ENCODE data around the gene FAM3A.
A peak's percentile ranks its signal among the peaks of the same experiment; 100 is the strongest.

FAM3A gene

DNA sequence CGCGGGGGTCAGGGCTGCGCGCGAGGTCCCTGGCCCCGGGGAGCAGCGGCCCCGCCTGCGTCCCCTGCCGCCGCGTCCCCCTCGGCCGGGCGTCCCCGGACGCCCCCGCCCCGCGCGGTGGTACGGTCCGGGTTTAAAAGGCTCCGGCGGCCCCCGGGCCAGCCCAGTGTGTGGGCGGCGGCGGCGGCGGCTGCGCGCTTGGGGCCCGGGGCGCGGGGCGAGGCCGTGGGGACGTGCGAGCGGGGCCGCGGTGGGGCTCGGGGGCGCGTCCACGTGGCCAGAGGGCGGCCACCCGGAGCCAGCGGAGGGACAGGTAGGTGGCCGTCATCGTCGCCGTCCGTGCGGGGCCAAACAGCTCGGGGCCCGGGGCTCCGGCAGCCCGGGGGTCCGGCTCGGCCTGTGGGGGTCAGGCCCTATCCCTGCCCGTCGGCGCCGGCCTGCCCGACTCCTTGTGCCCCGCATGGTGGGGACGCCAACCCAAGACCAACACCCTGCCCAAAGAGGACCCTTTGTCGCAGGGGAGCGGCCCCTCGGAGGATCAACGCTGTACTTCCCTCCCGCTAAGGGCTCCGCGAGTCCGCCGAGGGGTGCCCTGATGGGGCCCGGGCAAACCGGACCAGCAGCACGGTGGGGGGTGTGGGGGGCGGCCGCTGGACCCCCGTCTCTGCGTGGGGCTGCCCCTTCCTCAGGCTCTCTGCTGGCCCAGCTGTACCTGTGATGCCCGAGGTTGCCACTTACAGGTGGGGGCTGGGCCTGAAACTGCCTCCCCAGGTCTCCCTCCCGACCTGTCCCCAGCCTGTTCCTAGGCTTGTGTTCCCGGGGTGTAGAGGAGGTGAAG lies 57.7 kb downstream of the FAM3A start, which contains the start of gene PLXNA3:
TSS of gene PLXNA3 (plus strand) at position 166 of the 838 bp plus-strand sequence. CDS start 1,903 bp downstream, outside the sequence.
- peak; percentile 48 to 58 for DNase-seq

DNA sequence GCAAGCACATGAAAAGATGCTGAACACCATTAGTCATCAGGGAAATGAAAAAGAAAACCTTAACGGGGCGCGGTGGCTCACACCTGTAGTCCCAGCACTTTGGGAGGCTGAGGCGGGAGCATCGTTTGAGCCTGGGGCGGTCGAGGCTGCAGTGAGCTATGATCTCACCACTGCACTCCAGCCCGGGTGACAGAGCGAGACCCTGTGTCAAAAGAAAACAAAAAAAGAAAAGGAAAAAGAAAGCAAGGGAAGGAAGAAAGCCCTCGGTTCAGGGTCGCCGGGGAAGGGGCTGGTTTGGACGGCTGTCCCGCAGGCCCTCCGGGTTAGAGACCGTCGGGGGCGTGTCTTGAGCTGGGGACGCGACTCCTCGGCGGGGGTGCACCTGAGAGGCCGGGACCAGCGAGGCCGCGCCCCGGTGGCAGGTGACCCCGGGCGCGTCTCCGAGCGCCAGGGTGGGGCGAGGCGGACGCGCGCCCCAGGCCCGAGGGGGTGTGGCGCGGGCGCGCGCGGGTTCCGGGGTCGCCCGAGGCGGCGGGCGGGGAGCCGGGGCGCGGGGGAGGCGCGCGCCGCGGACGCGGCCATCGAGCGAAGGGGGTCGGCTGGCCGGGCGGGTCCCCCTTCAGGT lies 58.4 kb downstream of the FAM3A start:
- DNase-seq: peak; percentile 25 to 26

All from stimulated activated CD4-positive, alpha-beta T cell treated with anti-CD3 and anti-CD28 coated beads, Interleukin-2, amount 100 ng/mL, for 48 hours (primary cell).